Naive B cell (primary cell): Measurements from ENCODE around the gene TMEM51. TPM values are rescaled to one million over a fixed set of nuclear protein-coding genes. Genes with fewer than 3 reads are reported as not detected.

Source experiments
- ATAC-seq, 2 donors: fragments of 150-1000 bp; cut with Tn5 transposase; 2 replicates each; pipeline ENCODE4 v1.10.0; 2021; ENCODE audit warnings: low read depth in 2 of 2, mild to moderate bottlenecking in 2 of 2, moderate library complexity in 2 of 2
- DNase-seq: peaks from one replicate; pipeline ENCODE4 v3.0.0; 2022
- H3K27ac Mint-ChIP-seq, 6 donors: one replicate each; pipeline ENCODE4 v1.8.0; 2020 to 2022; ENCODE audit warnings: mild to moderate bottlenecking in 6 of 6, mixed read lengths in 6 of 6, moderate library complexity in 5 of 6, inconsistent platforms in 2 of 6
- H3K27me3 Mint-ChIP-seq, 3 donors: one replicate each; pipeline ENCODE4 v1.8.0; 2021 to 2022; ENCODE audit warnings: mixed read lengths in 3 of 3, mild to moderate bottlenecking in 1 of 3
- H3K36me3 Mint-ChIP-seq, 2 donors: one replicate each; pipeline ENCODE4 v1.8.0; 2020 to 2022; ENCODE audit warnings: mixed read lengths in 2 of 2, inconsistent platforms in 1 of 2, mild to moderate bottlenecking in 1 of 2
- H3K4me1 Mint-ChIP-seq, 3 donors: one replicate each; pipeline ENCODE4 v1.8.0; 2020 to 2022; ENCODE audit warnings: mixed read lengths in 3 of 3, inconsistent platforms in 1 of 3, mild to moderate bottlenecking in 1 of 3, moderate library complexity in 1 of 3
- H3K4me3 Mint-ChIP-seq, 8 donors: one replicate each; pipeline ENCODE4 v1.8.0; 2020 to 2022; ENCODE audit warnings: mild to moderate bottlenecking in 8 of 8, mixed read lengths in 8 of 8, moderate library complexity in 8 of 8, inconsistent platforms in 2 of 8
- H3K9me3 Mint-ChIP-seq, 7 donors: one replicate each; pipeline ENCODE4 v1.8.0; 2020 to 2022; ENCODE audit warnings: mixed read lengths in 7 of 7, mild to moderate bottlenecking in 5 of 7, inconsistent platforms in 2 of 7, moderate library complexity in 1 of 7
- polyA plus RNA-seq, 6 donors: library from polyadenylated mRNA; unstranded; fragments of 300-500 nt; fragmentation: Illumina TruSeq; gene quantifications; one replicate each; pipeline ENCODE4 v1.2.3, GENCODE V29; 2021; ENCODE audit warnings: low read depth in 6 of 6

The TMEM51 gene
- polyA plus RNA-seq, 6 donors from 2014 or later, result not detected

DNA sequence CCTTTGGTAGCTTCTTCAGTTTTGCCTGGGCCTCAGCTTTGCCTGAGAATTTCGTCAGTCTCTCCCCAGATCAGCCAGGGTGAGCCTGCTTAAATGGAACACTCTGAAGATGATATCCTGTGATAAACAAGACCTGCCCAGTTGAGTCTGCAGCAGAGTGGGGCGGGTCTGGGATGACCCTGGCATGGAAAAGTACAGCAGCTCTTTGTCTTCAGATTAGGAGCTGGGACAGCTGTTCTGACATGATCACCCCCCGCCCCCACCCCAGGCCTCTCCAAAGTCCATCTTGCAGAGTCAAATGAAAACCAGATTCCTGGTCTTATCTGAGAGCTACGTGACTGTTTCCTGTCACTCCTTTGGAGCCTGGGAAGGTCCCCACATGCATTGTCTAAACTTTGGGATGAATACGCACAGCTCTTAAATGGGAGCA lies 2.2 kb upstream of the TMEM51 start:
- no peak overlapping the region for H3K27ac Mint-ChIP-seq
- H3K9me3 Mint-ChIP-seq, result peaks cover 0 to 5% (median 0%) of the 10 kb centered on the region in 7 donors
- H3K27me3 Mint-ChIP-seq, result peaks cover 46 to 66% (median 60%) of the 10 kb centered on the region in 3 donors
- peaks cover 9 to 27% (median 25%) of the 10 kb centered on the region in 3 donors for H3K4me1 Mint-ChIP-seq
- H3K36me3 Mint-ChIP-seq, result peaks cover 0 to 8% of the 10 kb centered on the region in 2 donors
- H3K4me3 Mint-ChIP-seq, result no peak overlapping the region
- no peak for DNase-seq
- ATAC-seq, result no peak

DNA sequence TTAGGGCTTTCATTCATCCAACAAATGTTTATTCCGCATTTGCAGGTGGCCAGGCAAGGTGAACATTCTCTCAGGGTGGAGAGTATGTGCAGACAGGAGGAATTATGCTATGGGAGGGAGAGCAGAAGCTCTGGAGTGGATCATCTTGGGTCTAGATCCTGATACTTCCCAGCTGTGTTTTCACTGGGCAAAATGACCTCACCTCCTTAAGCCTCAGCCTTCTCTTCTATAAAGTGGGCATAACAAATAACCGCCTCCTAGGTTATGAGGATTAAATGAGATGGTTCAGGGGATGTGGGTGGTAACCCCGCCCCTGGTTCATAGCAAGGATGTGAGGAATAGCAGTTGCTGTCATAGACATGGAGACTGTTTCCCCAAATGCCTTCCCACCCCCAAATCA lies 1.7 kb upstream of the TMEM51 start:
- no peak for DNase-seq
- Mint-ChIP-seq H3K4me3 (peak overlapping the region in 5 of 8 donors; percentile 7 to 43 (median 42)), H3K27ac (no peak overlapping the region), H3K36me3 (peaks cover 0 to 8% of the 10 kb centered on the region in 2 donors), H3K4me1 (peaks cover 9 to 32% (median 27%) of the 10 kb centered on the region in 3 donors), H3K27me3 (peaks cover 48 to 68% (median 60%) of the 10 kb centered on the region in 3 donors), H3K9me3 (peaks cover 0 to 5% (median 0%) of the 10 kb centered on the region in 7 donors)
- ATAC-seq, result no peak

DNA sequence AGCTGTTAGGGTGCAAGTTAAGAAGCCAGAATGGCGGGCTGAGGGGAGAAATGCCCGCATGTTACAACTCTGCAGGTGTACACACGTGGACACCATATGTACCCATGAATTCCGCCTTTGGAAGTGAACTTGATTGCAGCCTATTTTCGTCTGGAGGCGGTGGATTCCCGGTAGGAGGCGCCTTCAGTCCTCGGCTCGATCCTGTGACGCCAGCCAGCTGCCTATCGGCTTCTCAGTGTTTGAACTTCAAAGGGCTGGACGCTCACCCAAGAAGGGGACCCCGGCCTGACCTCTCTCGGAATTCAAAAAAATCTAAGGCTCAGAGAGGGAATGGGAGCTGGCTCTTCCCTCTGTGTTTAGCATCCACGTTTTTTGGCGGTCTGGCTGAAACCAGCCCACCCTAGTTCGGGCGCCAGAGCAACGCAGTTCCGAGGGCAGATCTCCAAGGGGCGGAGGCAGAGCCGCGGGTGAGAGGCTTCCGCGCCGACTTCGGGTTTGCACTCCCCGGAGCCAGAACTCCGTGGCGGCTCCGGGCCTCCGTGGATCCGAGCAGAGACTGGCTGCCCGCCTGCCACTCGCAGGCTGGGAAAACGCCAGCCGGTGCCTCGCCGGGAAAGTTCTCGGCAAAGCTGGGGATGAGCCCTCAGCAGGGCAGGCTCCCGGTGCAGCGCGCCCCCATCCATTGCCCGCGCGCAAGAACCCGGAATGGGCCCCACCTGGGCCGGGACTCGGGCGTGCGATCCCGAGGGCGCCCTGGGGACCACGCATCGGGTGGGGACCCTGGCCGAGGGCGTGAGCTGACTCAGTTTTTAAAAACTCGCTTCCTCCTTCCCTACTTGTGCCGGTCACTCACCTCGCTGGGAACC lies 996 bp upstream of the TMEM51 start:
- Mint-ChIP-seq H3K9me3 (peaks cover 0 to 5% (median 0%) of the 10 kb centered on the region in 7 donors), H3K4me3 (peak overlapping the region in 6 of 8 donors; percentile 7 to 69 (median 46)), H3K27ac (no peak overlapping the region), H3K27me3 (peaks cover 48 to 73% (median 60%) of the 10 kb centered on the region in 3 donors), H3K36me3 (peaks cover 0 to 8% of the 10 kb centered on the region in 2 donors), H3K4me1 (peaks cover 9 to 35% (median 27%) of the 10 kb centered on the region in 3 donors)
- ATAC-seq (no peak), DNase-seq (no peak)

DNA sequence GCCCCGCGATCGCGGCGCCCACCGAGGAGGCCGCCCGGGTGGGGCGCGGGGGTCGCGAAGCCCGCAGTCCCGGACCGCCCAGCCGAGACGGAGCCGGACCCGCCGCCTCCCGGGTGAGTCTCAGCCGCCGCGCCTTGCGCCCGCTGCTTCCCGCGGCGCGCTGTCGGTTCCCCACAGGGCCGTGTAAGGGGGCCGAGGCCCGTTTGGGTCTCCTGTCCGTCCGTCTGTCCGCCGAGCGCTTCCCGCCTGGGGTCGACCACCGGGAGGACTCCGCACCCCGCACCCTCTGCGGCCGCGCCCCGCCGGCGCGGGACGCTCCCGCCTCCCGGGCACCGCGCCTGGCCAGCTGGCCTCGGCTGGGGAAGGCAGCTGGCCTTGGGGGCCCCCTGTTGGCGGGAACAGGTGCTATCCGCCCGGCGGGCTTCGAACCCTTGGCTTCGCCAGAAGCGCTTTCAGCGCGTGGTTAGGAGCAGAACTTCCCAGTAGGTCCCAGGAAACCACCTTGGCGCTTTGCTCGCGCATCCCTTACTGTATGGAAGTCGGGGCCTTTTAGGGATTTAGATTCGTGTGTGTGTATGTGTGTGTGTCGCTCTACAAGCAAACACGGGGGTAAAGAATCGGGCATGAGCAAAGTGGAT lies 414 bp downstream of the TMEM51 start:
- no peak for DNase-seq
- H3K27ac Mint-ChIP-seq, result no peak overlapping the region
- peaks cover 9 to 35% (median 27%) of the 10 kb centered on the region in 3 donors for H3K4me1 Mint-ChIP-seq
- H3K27me3 Mint-ChIP-seq, result peaks cover 38 to 59% (median 57%) of the 10 kb centered on the region in 3 donors
- peaks cover 0 to 5% (median 0%) of the 10 kb centered on the region in 7 donors for H3K9me3 Mint-ChIP-seq
- H3K4me3 Mint-ChIP-seq, result peak overlapping the region in 7 of 8 donors; percentile 21 to 82 (median 67)
- ATAC-seq, result no peak
- peaks cover 0 to 8% of the 10 kb centered on the region in 2 donors for H3K36me3 Mint-ChIP-seq

DNA sequence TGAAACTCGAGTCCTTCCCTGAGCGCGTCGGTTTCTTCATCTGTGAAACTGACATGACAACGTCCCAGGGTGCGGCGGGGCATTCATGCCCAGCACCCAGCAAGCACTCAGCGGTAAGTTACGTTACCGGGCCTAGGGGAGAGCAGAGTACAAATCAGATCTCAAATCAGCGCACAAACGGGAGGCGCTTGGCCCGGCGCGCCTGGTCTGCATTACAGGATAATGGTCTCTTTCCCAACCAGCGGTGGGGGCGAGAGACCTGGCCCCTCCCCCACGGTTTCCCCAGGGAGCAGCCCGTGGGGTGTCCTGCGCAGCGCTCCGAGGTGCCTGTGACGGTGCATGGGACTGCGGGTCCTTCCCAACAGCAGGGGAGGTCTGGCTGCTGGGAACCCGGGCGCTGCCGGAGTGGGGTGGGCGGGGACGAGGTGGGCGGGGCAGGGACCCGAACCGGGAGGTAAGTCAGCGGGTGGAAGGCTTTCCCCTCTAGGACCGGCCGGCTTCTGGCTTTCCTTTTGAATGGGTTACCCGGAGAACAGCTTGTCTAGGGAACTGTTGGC lies 1.0 kb downstream of the TMEM51 start:
- Mint-ChIP-seq H3K4me3 (peak overlapping the region in 7 of 8 donors; percentile 21 to 82 (median 67)), H3K27me3 (peaks cover 35 to 55% (median 53%) of the 10 kb centered on the region in 3 donors), H3K36me3 (peaks cover 0 to 8% of the 10 kb centered on the region in 2 donors), H3K27ac (no peak overlapping the region), H3K4me1 (peaks cover 9 to 35% (median 27%) of the 10 kb centered on the region in 3 donors), H3K9me3 (peaks cover 0 to 5% (median 0%) of the 10 kb centered on the region in 7 donors)
- DNase-seq (no peak), ATAC-seq (no peak)

DNA sequence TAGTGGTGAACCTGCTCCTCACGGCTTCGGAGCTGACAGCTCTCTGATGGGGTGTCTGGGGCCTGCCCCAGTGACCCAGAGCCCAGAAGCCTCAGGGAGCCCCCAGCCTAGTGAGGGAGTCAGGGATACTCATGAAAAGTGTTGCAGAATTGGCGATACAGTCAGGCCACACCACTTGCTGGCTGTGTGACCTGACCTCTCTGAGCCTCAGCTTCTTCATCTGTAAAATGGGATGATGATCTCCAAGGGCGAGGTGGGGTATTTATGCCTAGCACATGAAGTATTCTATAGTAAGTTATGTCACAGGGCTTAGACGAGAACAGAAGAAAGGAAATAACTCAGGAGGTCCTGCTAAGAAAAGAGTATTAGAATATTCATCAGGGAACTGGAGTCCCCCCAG lies 1.6 kb downstream of the TMEM51 start:
- DNase-seq (no peak), ATAC-seq (no peak)
- H3K4me1 Mint-ChIP-seq, result peaks cover 9 to 35% (median 27%) of the 10 kb centered on the region in 3 donors
- H3K36me3 Mint-ChIP-seq, result peaks cover 0 to 8% of the 10 kb centered on the region in 2 donors
- peaks cover 32 to 48% (median 47%) of the 10 kb centered on the region in 3 donors for H3K27me3 Mint-ChIP-seq
- no peak overlapping the region for H3K27ac Mint-ChIP-seq
- H3K9me3 Mint-ChIP-seq, result peaks cover 0 to 5% (median 0%) of the 10 kb centered on the region in 7 donors
- H3K4me3 Mint-ChIP-seq, result peak overlapping the region in 5 of 8 donors; percentile 34 to 77 (median 36)

DNA sequence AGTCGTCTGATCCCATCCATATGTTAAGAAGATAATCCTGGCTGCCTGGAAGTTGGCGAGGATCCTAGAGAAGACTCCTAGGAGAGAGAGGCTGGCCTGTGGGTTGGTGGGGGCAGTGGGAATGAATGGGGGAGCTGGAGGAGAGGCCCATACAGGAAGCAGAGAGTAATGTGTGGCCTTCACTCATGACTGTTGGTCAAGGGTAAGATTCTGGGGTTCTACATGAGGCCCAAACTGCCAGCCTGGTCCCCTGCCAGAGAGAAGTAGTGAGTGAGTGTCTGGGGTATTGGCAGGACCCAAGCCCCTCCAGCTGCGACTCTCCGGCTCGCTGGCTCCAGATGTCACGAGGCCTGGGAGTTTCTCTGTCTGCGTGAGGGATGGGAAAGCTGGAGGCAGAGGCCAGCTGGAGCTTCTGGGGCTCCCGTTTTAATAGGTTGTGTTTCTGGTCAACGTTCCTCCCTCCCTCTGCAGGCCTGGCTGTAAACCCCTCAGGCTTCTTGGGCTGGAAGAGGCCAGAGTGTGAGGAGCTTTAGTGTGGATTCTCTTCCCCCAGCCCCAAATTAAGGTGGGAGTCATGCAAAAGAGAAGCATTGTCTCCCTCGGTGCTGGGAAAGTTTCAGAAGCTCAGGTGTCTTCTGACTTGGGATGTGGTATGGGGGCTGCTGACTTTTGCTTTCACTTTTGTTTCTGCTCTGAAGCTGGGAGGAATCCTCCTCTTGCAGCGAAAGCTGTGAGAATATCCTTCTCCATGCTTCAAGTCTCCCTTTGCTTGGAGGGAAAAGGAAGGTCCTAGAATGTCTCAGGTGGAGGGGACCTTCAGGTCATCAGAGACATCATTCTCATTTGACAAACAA lies 2.6 kb downstream of the TMEM51 start:
- ATAC-seq, result no peak
- peaks cover 24 to 46% (median 38%) of the 10 kb centered on the region in 3 donors for H3K27me3 Mint-ChIP-seq
- peak overlapping the region in 6 of 8 donors; percentile 1 to 79 (median 52) for H3K4me3 Mint-ChIP-seq
- H3K27ac Mint-ChIP-seq, result no peak overlapping the region
- no peak for DNase-seq
- H3K9me3 Mint-ChIP-seq, result no peaks in the 10 kb centered on the region
- H3K36me3 Mint-ChIP-seq, result no peaks in the 10 kb centered on the region
- H3K4me1 Mint-ChIP-seq, result peaks cover 9 to 35% (median 27%) of the 10 kb centered on the region in 3 donors

DNA sequence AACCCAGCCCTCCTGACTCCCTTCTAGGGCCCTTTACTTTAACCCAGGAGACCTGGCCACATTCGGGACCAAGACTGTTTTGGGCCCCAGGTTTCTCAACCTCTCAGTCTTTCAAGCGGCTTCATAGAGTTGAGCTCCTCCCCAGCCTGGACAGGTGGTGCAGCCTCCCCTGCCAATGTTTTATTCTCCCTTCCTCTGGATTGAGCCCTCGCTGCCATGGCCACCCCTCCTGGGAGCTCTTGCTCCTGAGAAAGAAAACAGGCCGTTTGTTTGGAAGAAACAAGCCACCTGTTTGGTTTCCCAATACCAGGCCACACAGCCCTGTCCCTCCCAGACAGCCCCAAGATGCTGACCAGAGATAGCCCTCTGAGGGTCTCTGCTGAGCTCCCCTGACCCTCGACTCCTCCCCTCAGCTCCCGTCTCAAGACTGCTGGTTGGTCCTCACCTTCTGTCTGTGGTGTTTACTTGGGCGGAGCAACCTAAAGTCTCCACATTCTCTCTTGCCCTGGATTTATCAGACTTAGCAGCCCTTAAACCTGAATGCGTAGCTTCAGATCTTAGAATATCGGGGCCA lies 3.3 kb downstream of the TMEM51 start:
- peak overlapping the region in 2 of 8 donors; percentile 61 to 79 for H3K4me3 Mint-ChIP-seq
- peak overlapping the region in 1 of 6 donors; percentile 70 for H3K27ac Mint-ChIP-seq

DNA sequence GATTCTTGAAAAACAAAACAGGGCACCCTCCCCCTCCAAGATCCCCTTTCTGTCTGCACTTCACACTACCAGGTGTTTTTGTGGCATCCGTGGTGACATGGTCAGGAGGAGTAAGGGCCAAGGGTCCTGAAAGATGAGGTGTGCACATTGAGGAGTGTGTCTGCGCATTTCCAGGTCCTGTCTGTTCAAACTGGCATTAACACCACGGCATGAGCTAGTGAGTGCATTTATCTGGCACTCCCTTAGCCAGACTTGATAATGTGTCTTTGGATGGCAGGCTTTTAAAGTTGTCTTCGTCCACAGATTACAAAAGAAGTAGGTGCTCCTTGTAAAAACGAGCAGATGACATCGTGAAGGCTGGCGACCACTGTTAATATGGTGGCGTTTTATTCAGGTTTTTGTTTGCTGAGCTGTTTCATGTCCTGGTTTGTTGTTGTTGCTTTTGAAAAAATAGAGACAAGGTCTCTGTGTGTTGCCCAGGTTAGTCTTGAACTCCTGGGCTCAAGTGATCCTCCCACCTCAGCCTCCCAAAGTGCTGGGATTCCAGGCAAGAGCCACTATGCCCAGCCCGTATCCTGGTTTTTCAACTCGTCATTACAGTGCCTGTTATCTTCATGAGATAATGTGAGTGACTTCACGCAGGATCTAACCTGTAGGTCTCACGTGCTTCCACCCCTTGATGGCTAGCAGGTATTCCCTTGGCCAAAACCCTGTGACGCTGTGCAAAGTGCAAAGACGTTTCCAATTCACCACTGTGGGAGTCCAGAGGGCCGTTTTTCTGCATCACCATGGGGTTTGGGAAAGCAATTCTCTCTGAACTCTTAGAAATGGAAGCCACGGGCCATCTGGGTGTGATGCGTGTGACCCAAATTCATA lies 4.2 kb downstream of the TMEM51 start:
- no peaks in the 10 kb centered on the region for H3K36me3 Mint-ChIP-seq
- H3K4me1 Mint-ChIP-seq, result peaks cover 9 to 28% (median 27%) of the 10 kb centered on the region in 3 donors
- no peak for DNase-seq
- no peak overlapping the region for H3K27ac Mint-ChIP-seq
- no peak overlapping the region for H3K4me3 Mint-ChIP-seq
- H3K9me3 Mint-ChIP-seq, result no peaks in the 10 kb centered on the region
- no peak for ATAC-seq
- H3K27me3 Mint-ChIP-seq, result peaks cover 18 to 37% (median 23%) of the 10 kb centered on the region in 3 donors

More for the DNA sequence above, 3.3 kb downstream of the TMEM51 start:
- H3K4me1 Mint-ChIP-seq, result peaks cover 9 to 35% (median 27%) of the 10 kb centered on the region in 3 donors
- peaks cover 22 to 38% (median 30%) of the 10 kb centered on the region in 3 donors for H3K27me3 Mint-ChIP-seq
- H3K9me3 Mint-ChIP-seq, result no peaks in the 10 kb centered on the region
- DNase-seq (no peak), ATAC-seq (no peak)
- H3K36me3 Mint-ChIP-seq, result no peaks in the 10 kb centered on the region

DNA sequence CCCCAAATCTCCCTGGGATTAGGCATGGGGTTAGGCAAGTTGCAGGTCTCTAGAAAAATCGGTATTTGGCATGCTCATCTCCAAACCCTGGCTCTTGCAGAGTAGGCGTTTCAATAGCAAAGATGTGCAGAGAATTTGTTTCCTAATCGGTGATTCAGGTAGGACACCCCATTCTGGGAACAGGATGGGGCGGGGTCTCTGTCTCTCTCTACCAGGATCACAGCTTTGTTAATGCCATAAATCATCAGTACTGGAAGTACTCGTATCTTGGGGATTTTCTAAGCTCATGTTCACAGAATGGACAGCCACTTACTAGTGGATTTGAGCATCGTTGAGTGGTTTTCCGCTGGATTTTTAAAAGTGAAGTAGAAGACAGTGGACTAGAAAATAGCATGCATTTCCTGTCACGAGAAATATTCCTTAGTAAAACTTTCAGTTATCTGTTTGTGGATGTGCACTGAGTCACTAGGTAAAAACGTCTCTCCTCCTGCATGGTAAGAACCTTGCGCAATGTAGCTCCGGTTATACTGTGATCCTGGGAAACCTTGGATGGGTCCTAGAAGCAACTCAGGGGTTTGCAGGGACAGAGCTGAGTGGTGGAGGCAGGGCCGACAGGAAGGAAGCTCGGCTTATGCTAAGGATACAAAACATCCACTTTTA lies 5.1 kb downstream of the TMEM51 start:
- DNase-seq, result no peak
- Mint-ChIP-seq H3K4me3 (peak overlapping the region in 1 of 8 donors; percentile 47), H3K36me3 (no peaks in the 10 kb centered on the region), H3K9me3 (no peaks in the 10 kb centered on the region), H3K27me3 (peaks cover 18 to 35% (median 23%) of the 10 kb centered on the region in 3 donors), H3K27ac (no peak overlapping the region), H3K4me1 (peaks cover 9 to 24% (median 23%) of the 10 kb centered on the region in 3 donors)
- ATAC-seq, result no peak

DNA sequence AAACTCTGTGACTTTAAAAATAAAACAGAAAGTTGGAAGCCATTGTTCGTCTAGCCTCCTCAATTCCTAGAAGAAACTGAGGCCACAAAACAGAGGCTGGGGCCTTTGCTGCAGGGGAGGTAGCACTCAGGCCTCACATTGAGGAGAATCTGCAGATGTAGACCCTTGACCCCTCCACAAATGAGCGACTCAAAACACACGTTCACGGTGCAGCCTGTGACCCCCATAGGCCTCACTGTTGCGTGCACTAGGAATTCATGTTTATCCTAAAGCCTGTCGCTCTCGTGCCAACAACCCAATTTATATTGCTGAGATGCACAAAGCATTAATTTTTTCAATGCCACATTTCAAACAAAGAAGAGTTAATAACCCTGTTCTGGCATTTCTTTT lies 5.6 kb downstream of the TMEM51 start:
- no peak for DNase-seq
- Mint-ChIP-seq H3K4me3 (no peak overlapping the region), H3K4me1 (peaks cover 9 to 23% (median 21%) of the 10 kb centered on the region in 3 donors), H3K27me3 (peaks cover 17 to 33% (median 24%) of the 10 kb centered on the region in 3 donors), H3K36me3 (no peaks in the 10 kb centered on the region), H3K9me3 (no peaks in the 10 kb centered on the region), H3K27ac (no peak overlapping the region)
- no peak for ATAC-seq
